MCF 10A (cell line): Measurements from ENCODE around the gene GAGE2A. TPM values are rescaled to one million over a fixed set of nuclear protein-coding genes. Genes with fewer than 3 reads are reported as not detected.
"Not testable (repeated sequence)": the region's sequence is repeated elsewhere in the genome, so short reads cannot be mapped to it uniquely, and the experiment has no call there.

ENCODE experiments used
- Bru-seq: library from RNA; stranded (reverse); fragments of 400-500 nt; gene quantifications from one replicate; lab custom pipeline; 2021; lab: Mats Ljungman, UMichigan
- BruChase-seq, 2 experiments: library from RNA; stranded (reverse); fragments of 400-500 nt; gene quantifications; one replicate each; lab custom pipeline; 2021; lab: Mats Ljungman, UMichigan
- BruUV-seq: library from RNA; stranded (reverse); fragments of 400-500 nt; replicated peaks from 2 replicates; lab custom pipeline; 2021; lab: Mats Ljungman, UMichigan
- CTCF ChIA-PET: fragments of 300-600 bp; sonication (Branson Sonifier 250); formaldehyde crosslinking; extraction: SDS; loops from one replicate; lab custom pipeline; 2021; ENCODE audit warnings: antibody characterized with exemption, inconsistent platforms; lab: Yijun Ruan, JAX
- POLR2A ChIA-PET: fragments of 300-600, 350-650 bp; sonication (Branson Sonifier 250); formaldehyde crosslinking; extraction: SDS; loops from one replicate; lab custom pipeline; 2020; ENCODE audit warnings: antibody characterized with exemption, inconsistent platforms; lab: Yijun Ruan, JAX
- DNase-seq: peaks from one replicate; pipeline ENCODE4 v3.0.0-alpha.2; 2018; ENCODE audit not compliant: unreplicated experiment
- H3K27ac Mint-ChIP-seq: one replicate; pipeline ENCODE4 v1.8.0; 2022; ENCODE audit warnings: mild to moderate bottlenecking, low read depth, mixed read lengths; ENCODE audit not compliant: unreplicated experiment
- H3K27me3 Mint-ChIP-seq: one replicate; pipeline ENCODE4 v1.8.0; 2022; ENCODE audit warnings: mixed read lengths; ENCODE audit not compliant: insufficient read depth, unreplicated experiment
- H3K36me3 Mint-ChIP-seq: one replicate; pipeline ENCODE4 v1.8.0; 2022; ENCODE audit warnings: mild to moderate bottlenecking, moderate library complexity, mixed read lengths; ENCODE audit not compliant: insufficient read depth, unreplicated experiment
- H3K4me1 Mint-ChIP-seq: one replicate; pipeline ENCODE4 v1.8.0; 2022; ENCODE audit warnings: mixed read lengths; ENCODE audit not compliant: insufficient read depth, unreplicated experiment
- H3K4me3 Mint-ChIP-seq: one replicate; pipeline ENCODE4 v1.8.0; 2022; ENCODE audit warnings: mild to moderate bottlenecking, moderate library complexity, mixed read lengths; ENCODE audit not compliant: unreplicated experiment
- H3K9me3 Mint-ChIP-seq: one replicate; pipeline ENCODE4 v1.8.0; 2022; ENCODE audit warnings: mixed read lengths; ENCODE audit not compliant: unreplicated experiment
- intact Hi-C: fragments of 100-400 bp; cut with micrococcal nuclease; formaldehyde crosslinking; loops from 2 replicates; pipeline ENCODE4 v1.14.1; 2022
- long read RNA-seq: library from polyadenylated mRNA; stranded (forward); transcript quantifications from one replicate; pipeline ENCODE4 v2.0.0, GENCODE V29; 2022
- total RNA-seq: library from RNA; stranded (reverse); gene quantifications from 2 replicates; pipeline ENCODE4 v1.2.3, GENCODE V29; 2022

Gene GAGE2A
- total RNA-seq (not detected in 2 replicates), Bru-seq, nascent RNA (not detected), BruChase-seq, experiment 1, labeled RNA remaining after a 6-hour chase (not detected), BruChase-seq, experiment 2, labeled RNA remaining after a 2-hour chase (not detected)
- long read RNA-seq: 0 reads

- H3K4me1 Mint-ChIP-seq, POLR2A ChIA-PET, H3K27me3 Mint-ChIP-seq, H3K36me3 Mint-ChIP-seq, CTCF ChIA-PET, H3K4me3 Mint-ChIP-seq, DNase-seq, H3K9me3 Mint-ChIP-seq, BruUV-seq, intact Hi-C loops, H3K27ac Mint-ChIP-seq: not testable (repeated sequence)
These were observed at the start of gene GAGE2A for GRCh38 chrX:49589196-49589595. Gene GAGE2A, plus strand, starts transcription at chrX:49589496. Its CDS starts 1,155 bp downstream, at chrX:49590651.

GRCh38 chrX:49541433-49541832 is 47.9 kb upstream of the GAGE2A start, which contains the start of gene GAGE12D:
Gene GAGE12D, plus strand, starts transcription at chrX:49541733. Its CDS starts 1,155 bp downstream, at chrX:49542888.
- H3K27me3 Mint-ChIP-seq, H3K27ac Mint-ChIP-seq, DNase-seq, BruUV-seq, H3K9me3 Mint-ChIP-seq, POLR2A ChIA-PET, H3K36me3 Mint-ChIP-seq, H3K4me3 Mint-ChIP-seq, H3K4me1 Mint-ChIP-seq, intact Hi-C loops, CTCF ChIA-PET: not testable (repeated sequence)

- H3K9me3 Mint-ChIP-seq, BruUV-seq, POLR2A ChIA-PET, CTCF ChIA-PET, DNase-seq, intact Hi-C loops, H3K4me1 Mint-ChIP-seq, H3K27me3 Mint-ChIP-seq, H3K4me3 Mint-ChIP-seq, H3K36me3 Mint-ChIP-seq, H3K27ac Mint-ChIP-seq: not testable (repeated sequence)
These were observed 38.3 kb upstream of the GAGE2A start, which contains the start of gene GAGE12E for GRCh38 chrX:49550989-49551388. Gene GAGE12E, plus strand, starts transcription at chrX:49551289. Its CDS starts 1,155 bp downstream, at chrX:49552444.

- POLR2A ChIA-PET, H3K4me1 Mint-ChIP-seq, CTCF ChIA-PET, H3K4me3 Mint-ChIP-seq, H3K27ac Mint-ChIP-seq, BruUV-seq, H3K27me3 Mint-ChIP-seq, intact Hi-C loops, DNase-seq, H3K9me3 Mint-ChIP-seq, H3K36me3 Mint-ChIP-seq: not testable (repeated sequence)
These were observed 28.8 kb upstream of the GAGE2A start, which contains the start of gene GAGE12F for GRCh38 chrX:49560542-49560941. Gene GAGE12F, plus strand, starts transcription at chrX:49560842. Its CDS starts 1,155 bp downstream, at chrX:49561997.

GRCh38 chrX:49568728-49569127 is 20.6 kb upstream of the GAGE2A start:
- CTCF ChIA-PET, H3K9me3 Mint-ChIP-seq, H3K4me3 Mint-ChIP-seq, H3K36me3 Mint-ChIP-seq, H3K27me3 Mint-ChIP-seq, intact Hi-C loops, BruUV-seq, POLR2A ChIA-PET, H3K27ac Mint-ChIP-seq, DNase-seq, H3K4me1 Mint-ChIP-seq: not testable (repeated sequence)

- DNase-seq, H3K36me3 Mint-ChIP-seq, BruUV-seq, H3K4me1 Mint-ChIP-seq, H3K27me3 Mint-ChIP-seq, POLR2A ChIA-PET, intact Hi-C loops, H3K4me3 Mint-ChIP-seq, H3K9me3 Mint-ChIP-seq, CTCF ChIA-PET, H3K27ac Mint-ChIP-seq: not testable (repeated sequence)
These were observed 20.1 kb upstream of the GAGE2A start for GRCh38 chrX:49569152-49569551.

- H3K9me3 Mint-ChIP-seq, BruUV-seq, intact Hi-C loops, POLR2A ChIA-PET, H3K27ac Mint-ChIP-seq, H3K27me3 Mint-ChIP-seq, H3K4me3 Mint-ChIP-seq, H3K4me1 Mint-ChIP-seq, CTCF ChIA-PET, H3K36me3 Mint-ChIP-seq, DNase-seq: not testable (repeated sequence)
These were observed 19.2 kb upstream of the GAGE2A start, which contains the start of gene GAGE12G for GRCh38 chrX:49570100-49570499. Gene GAGE12G, plus strand, starts transcription at chrX:49570400. Its CDS starts 1,155 bp downstream, at chrX:49571555.

GRCh38 chrX:49579649-49580048 is 9.6 kb upstream of the GAGE2A start, which contains the start of gene GAGE12H:
Gene GAGE12H, plus strand, starts transcription at chrX:49579949. Its CDS starts 1,155 bp downstream, at chrX:49581104.
- CTCF ChIA-PET, DNase-seq, H3K27me3 Mint-ChIP-seq, intact Hi-C loops, H3K4me1 Mint-ChIP-seq, H3K27ac Mint-ChIP-seq, POLR2A ChIA-PET, H3K36me3 Mint-ChIP-seq, BruUV-seq, H3K9me3 Mint-ChIP-seq, H3K4me3 Mint-ChIP-seq: not testable (repeated sequence)

- H3K36me3 Mint-ChIP-seq, BruUV-seq, H3K27ac Mint-ChIP-seq, DNase-seq, H3K9me3 Mint-ChIP-seq, POLR2A ChIA-PET, intact Hi-C loops, H3K4me1 Mint-ChIP-seq, H3K27me3 Mint-ChIP-seq, CTCF ChIA-PET, H3K4me3 Mint-ChIP-seq: not testable (repeated sequence)
These were observed 628 bp downstream of the GAGE2A start for GRCh38 chrX:49589769-49590478.
